Stimulated activated effector memory CD8-positive, alpha-beta T cell treated with anti-CD3 and anti-CD28 coated beads, Interleukin-12 subunit alpha, Interleukin-12 subunit beta, amount 100 ng/mL, for 72 hours (primary cell): Measurements from ENCODE around the gene UBE2I.

Experiments
- ATAC-seq: fragments of 150-1000 bp; cut with Tn5 transposase; 2 replicates; pipeline ENCODE4 v1.10.0; 2021
- DNase-seq, 2 donors: peaks; one replicate each; pipeline ENCODE4 v3.0.0; 2021 to 2022; ENCODE audit warnings: low spot score in 2 of 2
- H3K27ac Mint-ChIP-seq: one replicate; pipeline ENCODE4 v1.8.0; 2022; ENCODE audit warnings: mild to moderate bottlenecking, mixed read lengths
- H3K36me3 Mint-ChIP-seq: one replicate; pipeline ENCODE4 v1.8.0; 2022; ENCODE audit warnings: mild to moderate bottlenecking, mixed read lengths
- H3K4me1 Mint-ChIP-seq: one replicate; pipeline ENCODE4 v1.8.0; 2022; ENCODE audit warnings: mixed read lengths
- H3K4me3 Mint-ChIP-seq: one replicate; pipeline ENCODE4 v1.8.0; 2022; ENCODE audit warnings: mild to moderate bottlenecking, mixed read lengths
- H3K9me3 Mint-ChIP-seq: one replicate; pipeline ENCODE4 v1.8.0; 2022; ENCODE audit warnings: mixed read lengths

The UBE2I gene

GRCh38 chr16:1356061-1356900 is 46.8 kb downstream of the UBE2I start:
- DNase-seq = no peak
- Mint-ChIP-seq H3K4me3 (no peak overlapping the region), H3K9me3 (no peaks in the 10 kb centered on the region), H3K4me1 (peaks cover 40% of the 10 kb centered on the region), H3K27ac (peak overlapping the region; percentile 81), H3K36me3 (peaks cover 65% of the 10 kb centered on the region)
- ATAC-seq = no peak

GRCh38 chr16:1357906-1358566 is 48.6 kb downstream of the UBE2I start:
- DNase-seq (no peak), ATAC-seq (peak; percentile 19)
- H3K4me1 Mint-ChIP-seq = peaks cover 31% of the 10 kb centered on the region
- H3K36me3 Mint-ChIP-seq = peaks cover 66% of the 10 kb centered on the region
- H3K27ac Mint-ChIP-seq = peak overlapping the region; percentile 86
- H3K4me3 Mint-ChIP-seq = no peak overlapping the region
- no peaks in the 10 kb centered on the region for H3K9me3 Mint-ChIP-seq

- DNase-seq (no peak), ATAC-seq (no peak)
- H3K4me3 Mint-ChIP-seq = no peak overlapping the region
- no peaks in the 10 kb centered on the region for H3K4me1 Mint-ChIP-seq
- H3K36me3 Mint-ChIP-seq = peaks cover 87% of the 10 kb centered on the region
- no peaks in the 10 kb centered on the region for H3K9me3 Mint-ChIP-seq
- H3K27ac Mint-ChIP-seq = no peak overlapping the region
Observed at GRCh38 chr16:1361685-1362360, 52.4 kb downstream of the UBE2I start.

DNA sequence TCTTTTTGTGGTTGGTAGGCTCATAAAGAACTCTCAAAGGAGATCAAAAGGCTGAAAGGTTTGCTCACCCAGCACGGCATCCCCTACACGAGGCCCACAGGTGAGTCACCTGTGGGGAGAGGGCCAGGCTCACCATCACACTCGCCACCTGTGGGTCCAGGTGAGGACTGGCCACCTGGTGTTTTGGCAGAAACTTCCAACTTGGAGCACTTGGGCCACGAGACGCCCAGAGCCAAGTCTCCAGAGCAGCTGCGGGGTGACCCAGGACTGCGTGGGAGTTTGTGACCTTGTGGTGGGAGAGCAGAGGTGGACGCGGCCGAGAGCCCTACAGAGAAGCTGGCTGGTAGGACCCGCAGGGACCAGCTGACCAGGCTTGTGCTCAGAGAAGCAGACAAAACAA is 53.4 kb downstream of the UBE2I start:
- no peak overlapping the region for H3K4me3 Mint-ChIP-seq
- ATAC-seq (no peak), DNase-seq (no peak)
- no peaks in the 10 kb centered on the region for H3K4me1 Mint-ChIP-seq
- no peak overlapping the region for H3K27ac Mint-ChIP-seq
- no peaks in the 10 kb centered on the region for H3K9me3 Mint-ChIP-seq
- H3K36me3 Mint-ChIP-seq = peaks cover 86% of the 10 kb centered on the region

- Mint-ChIP-seq H3K27ac (no peak overlapping the region), H3K36me3 (peaks cover 86% of the 10 kb centered on the region), H3K4me1 (no peaks in the 10 kb centered on the region), H3K9me3 (no peaks in the 10 kb centered on the region), H3K4me3 (no peak overlapping the region)
- DNase-seq (peak; percentile 67 to 81), ATAC-seq (peak; percentile 93)
Observed at GRCh38 chr16:1363501-1364041, 54.1 kb downstream of the UBE2I start.

GRCh38 chr16:1364510-1364909 is 55.1 kb downstream of the UBE2I start:
- no peak overlapping the region for H3K27ac Mint-ChIP-seq
- no peaks in the 10 kb centered on the region for H3K4me1 Mint-ChIP-seq
- peaks cover 86% of the 10 kb centered on the region for H3K36me3 Mint-ChIP-seq
- no peaks in the 10 kb centered on the region for H3K9me3 Mint-ChIP-seq
- ATAC-seq = no peak
- no peak for DNase-seq
- no peak overlapping the region for H3K4me3 Mint-ChIP-seq

- Mint-ChIP-seq H3K27ac (peak overlapping the region; percentile 79), H3K4me3 (no peak overlapping the region), H3K36me3 (peaks cover 86% of the 10 kb centered on the region), H3K9me3 (no peaks in the 10 kb centered on the region), H3K4me1 (no peaks in the 10 kb centered on the region)
- ATAC-seq (no peak), DNase-seq (no peak)
Observed at GRCh38 chr16:1366060-1366711, 56.8 kb downstream of the UBE2I start.

DNA sequence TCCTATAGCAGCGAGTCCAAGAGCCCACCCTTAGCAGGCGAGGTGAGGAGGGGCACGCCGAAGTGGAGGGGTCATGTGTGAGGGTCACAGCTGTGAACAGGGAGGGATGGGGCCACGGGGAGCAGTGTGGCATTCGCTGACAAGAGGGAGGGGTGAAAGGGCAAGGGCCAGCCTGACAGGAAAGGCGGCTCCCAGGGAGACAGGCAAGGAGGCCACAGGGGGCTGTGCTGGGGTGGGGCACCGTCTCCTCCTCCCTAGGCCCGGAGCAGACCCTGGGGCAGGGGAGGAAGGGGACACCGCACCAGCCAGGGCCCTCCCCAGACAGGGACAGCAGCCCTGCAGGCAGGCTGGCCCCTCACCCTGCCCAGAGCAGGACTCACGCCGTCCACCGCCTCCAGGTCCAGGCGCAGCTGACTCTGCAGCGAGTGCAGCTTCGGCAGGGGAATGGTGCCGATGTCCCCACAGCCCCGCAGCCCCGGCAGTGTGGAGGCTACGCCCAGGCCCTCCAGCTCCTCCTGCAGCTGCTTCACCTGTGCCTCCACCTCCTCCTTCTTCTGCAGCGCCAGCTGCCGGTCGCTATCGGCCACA is 57.4 kb downstream of the UBE2I start:
- Mint-ChIP-seq H3K9me3 (no peaks in the 10 kb centered on the region), H3K4me1 (no peaks in the 10 kb centered on the region), H3K36me3 (peaks cover 91% of the 10 kb centered on the region), H3K27ac (peak overlapping the region; percentile 10), H3K4me3 (no peak overlapping the region)
- DNase-seq (no peak), ATAC-seq (no peak)

- Mint-ChIP-seq H3K36me3 (peaks cover 88% of the 10 kb centered on the region), H3K4me3 (no peak overlapping the region), H3K27ac (no peak overlapping the region), H3K4me1 (no peaks in the 10 kb centered on the region), H3K9me3 (no peaks in the 10 kb centered on the region)
- ATAC-seq (no peak), DNase-seq (no peak)
Observed at GRCh38 chr16:1367486-1368174, 58.2 kb downstream of the UBE2I start.

DNA sequence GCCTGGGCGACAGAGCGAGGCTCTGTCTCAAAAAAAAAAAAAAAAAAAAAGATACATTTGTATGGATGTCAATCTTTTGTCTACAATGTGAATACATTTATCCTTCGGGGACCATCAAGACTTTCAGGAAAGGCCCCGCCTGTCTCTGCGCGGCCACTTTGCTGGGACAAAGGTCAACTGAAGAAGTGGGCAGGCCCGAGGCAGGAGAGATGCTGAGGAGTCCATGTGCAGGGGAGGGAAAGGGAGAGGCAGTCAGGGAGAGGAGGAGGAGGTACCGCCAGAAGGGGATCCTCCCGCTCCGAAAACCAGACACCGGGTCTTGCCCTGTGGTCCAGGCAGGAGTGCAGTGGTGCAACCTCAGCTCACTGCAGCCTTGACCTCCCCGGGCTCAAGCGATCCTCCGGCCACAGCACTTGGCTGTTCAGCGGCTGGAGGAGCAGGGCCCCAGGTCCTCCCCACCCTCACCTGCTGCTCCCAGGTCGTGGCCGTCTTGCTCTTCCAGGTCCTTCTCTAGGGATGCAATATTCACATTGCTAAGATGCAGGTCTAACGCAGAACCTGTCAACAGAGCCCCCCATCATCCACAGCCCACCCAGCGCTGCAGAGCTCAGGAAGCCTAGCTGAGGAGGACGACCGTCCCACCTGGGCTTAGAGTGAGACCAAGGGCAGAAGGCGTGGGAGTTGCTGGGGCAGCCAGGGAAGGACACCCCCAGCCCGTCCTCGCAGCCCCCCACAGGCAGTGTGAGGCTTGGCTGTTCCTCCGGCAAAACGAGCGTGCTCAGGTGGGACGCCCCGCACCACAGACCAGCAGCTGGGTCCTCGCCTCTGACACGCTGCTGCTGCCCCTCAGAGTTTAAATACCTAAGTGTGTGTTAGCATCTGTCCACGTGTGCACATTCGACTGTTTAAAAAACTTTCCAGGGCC is 61.9 kb downstream of the UBE2I start:
- ATAC-seq (no peak), DNase-seq (no peak)
- H3K9me3 Mint-ChIP-seq = no peaks in the 10 kb centered on the region
- H3K27ac Mint-ChIP-seq = no peak overlapping the region
- H3K4me3 Mint-ChIP-seq = no peak overlapping the region
- peaks cover 54% of the 10 kb centered on the region for H3K36me3 Mint-ChIP-seq
- no peaks in the 10 kb centered on the region for H3K4me1 Mint-ChIP-seq

DNA sequence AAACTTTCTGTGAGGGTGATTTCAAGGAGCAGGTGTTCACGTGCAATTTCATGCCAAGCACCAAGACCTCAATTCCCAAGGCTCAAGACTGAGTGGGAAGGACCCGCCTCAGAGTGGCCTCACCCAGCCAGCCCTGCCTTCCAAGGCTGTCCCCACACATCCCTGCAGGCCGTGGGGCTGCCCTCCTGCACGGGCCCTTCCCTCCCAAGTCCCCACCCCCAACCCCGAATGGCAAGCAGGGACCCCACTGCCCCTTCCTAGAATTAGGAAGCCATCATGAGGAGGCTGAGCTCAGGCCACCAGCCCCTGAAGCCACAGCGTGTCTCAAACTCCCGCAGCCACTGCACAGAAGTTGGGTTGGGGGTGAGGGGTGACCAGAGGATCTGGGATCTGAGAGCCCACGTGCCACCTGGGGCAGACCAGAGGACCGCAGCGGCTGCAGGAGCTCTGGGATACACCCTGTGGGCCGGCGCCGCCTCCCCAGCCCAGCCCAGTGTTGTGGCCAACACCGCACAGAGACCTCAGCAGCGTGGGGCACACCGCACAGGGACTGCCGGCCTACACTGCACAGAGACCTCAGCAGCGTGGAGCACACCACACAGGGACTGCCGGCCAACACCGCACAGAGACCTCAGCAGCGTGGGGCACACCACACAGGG is 63.0 kb downstream of the UBE2I start:
- DNase-seq = no peak
- H3K36me3 Mint-ChIP-seq = peaks cover 56% of the 10 kb centered on the region
- no peaks in the 10 kb centered on the region for H3K4me1 Mint-ChIP-seq
- H3K9me3 Mint-ChIP-seq = no peaks in the 10 kb centered on the region
- ATAC-seq = no peak
- H3K4me3 Mint-ChIP-seq = no peak overlapping the region
- H3K27ac Mint-ChIP-seq = no peak overlapping the region

DNA sequence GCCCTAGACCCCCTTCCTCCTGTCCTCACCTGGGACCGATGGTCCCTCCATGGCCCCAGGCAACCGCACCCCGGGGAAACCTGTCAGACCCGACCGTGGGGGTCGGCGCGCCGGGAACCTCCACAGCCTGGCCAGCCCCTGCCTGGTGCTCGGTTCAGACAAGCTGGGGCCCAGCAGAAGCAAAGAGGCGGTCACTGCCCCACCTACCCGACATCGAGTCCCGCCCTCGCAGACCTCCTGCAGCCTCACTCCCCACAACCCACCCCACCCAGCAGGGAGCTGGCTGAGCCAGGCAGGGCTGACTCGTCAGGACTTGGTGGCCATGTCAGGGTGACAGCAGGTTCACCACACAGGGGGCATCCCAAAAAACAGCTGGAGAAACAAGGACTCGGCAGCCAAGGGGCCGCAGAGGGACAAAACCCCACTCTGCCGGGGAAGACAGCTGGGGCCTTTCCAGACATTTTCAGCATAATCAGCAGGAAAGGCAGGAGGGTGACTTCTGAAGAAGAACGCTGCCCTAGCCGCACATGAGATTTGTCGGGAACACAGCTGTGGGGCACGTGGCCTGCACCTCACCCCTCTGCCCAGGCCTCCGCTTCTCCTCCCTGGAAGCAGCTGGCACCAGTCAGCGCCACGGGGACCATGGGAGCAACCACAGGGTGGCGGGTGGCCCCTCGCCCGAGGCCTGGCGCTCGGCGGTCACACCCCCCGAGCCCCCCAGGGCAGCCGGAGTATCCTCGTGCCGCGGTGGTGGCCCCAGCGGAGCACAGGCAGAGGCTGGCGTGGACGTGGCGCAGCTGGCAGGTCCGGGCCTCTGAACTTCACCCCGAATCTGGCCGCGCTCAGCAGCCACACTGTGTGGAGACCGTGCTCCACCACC is 65.2 kb downstream of the UBE2I start:
- Mint-ChIP-seq H3K36me3 (peaks cover 52% of the 10 kb centered on the region), H3K4me3 (no peak overlapping the region), H3K9me3 (no peaks in the 10 kb centered on the region), H3K4me1 (peaks cover 16% of the 10 kb centered on the region), H3K27ac (no peak overlapping the region)
- no peak for DNase-seq
- no peak for ATAC-seq
